HEK293T (cell line): ENCODE data around the gene MLLT10.

Experiments
- CTCF ChIA-PET: fragments of 350-600 bp; formaldehyde crosslinking; extraction: SDS; loops from one replicate; lab custom pipeline; 2021; ENCODE audit warnings: antibody characterized with exemption, inconsistent platforms; lab: Yijun Ruan, JAX
- POLR2A ChIA-PET: fragments of 350-600 bp; formaldehyde crosslinking; extraction: SDS; loops from one replicate; lab custom pipeline; 2020; ENCODE audit warnings: antibody characterized with exemption, inconsistent platforms; lab: Yijun Ruan, JAX
- DNase-seq: peaks from one replicate; pipeline ENCODE4 v3.0.0; 2012; ENCODE audit warnings: mixed read lengths; ENCODE audit errors: extremely low spot score
- ARNT ChIP-seq: fragments of 450-650 bp; IDR thresholded peaks from 2 replicates; pipeline ENCODE4 v1.6.1; 2017; ENCODE audit warnings: mild to moderate bottlenecking
- BHLHE40 ChIP-seq: fragments of 450-650 bp; IDR thresholded peaks from 2 replicates; pipeline ENCODE4 v1.6.1; 2016; ENCODE audit warnings: mild to moderate bottlenecking, moderate library complexity, borderline replicate concordance
- CTBP1 ChIP-seq: fragments of 450-650 bp; IDR thresholded peaks from 2 replicates; pipeline ENCODE4 v1.6.1; 2016; ENCODE audit warnings: borderline replicate concordance
- ELF4 ChIP-seq: fragments of 450-650 bp; IDR thresholded peaks from 2 replicates; pipeline ENCODE4 v1.6.1; 2017; ENCODE audit warnings: antibody characterized with exemption
- FOXA1 ChIP-seq: fragments of 450-650 bp; IDR thresholded peaks from 2 replicates; pipeline ENCODE4 v1.6.1; 2016; ENCODE audit warnings: mild to moderate bottlenecking
- FOXK2 ChIP-seq: fragments of 450-650 bp; IDR thresholded peaks from 2 replicates; pipeline ENCODE4 v1.6.1; 2016; ENCODE audit warnings: mild to moderate bottlenecking
- FOXM1 ChIP-seq: fragments of 450-650 bp; IDR thresholded peaks from 2 replicates; pipeline ENCODE4 v1.6.1; 2017; ENCODE audit warnings: mild to moderate bottlenecking, borderline replicate concordance
- HDGF ChIP-seq: fragments of 450-650 bp; IDR thresholded peaks from 2 replicates; pipeline ENCODE4 v1.6.1; 2017; ENCODE audit warnings: antibody characterized with exemption, borderline replicate concordance
- L3MBTL2 ChIP-seq: fragments of 450-650 bp; conservative IDR thresholded peaks from 2 replicates; pipeline ENCODE4 v1.6.1; 2016; ENCODE audit warnings: mild to moderate bottlenecking
- LEF1 ChIP-seq: fragments of 450-650 bp; IDR thresholded peaks from 2 replicates; pipeline ENCODE4 v1.6.1; 2017; ENCODE audit warnings: mild to moderate bottlenecking, borderline replicate concordance
- NFRKB ChIP-seq: fragments of 450-650 bp; IDR thresholded peaks from 2 replicates; pipeline ENCODE4 v1.6.1; 2016; ENCODE audit warnings: mild to moderate bottlenecking, moderate library complexity
- SP1 ChIP-seq: fragments of 450-650 bp; IDR thresholded peaks from 2 replicates; pipeline ENCODE4 v1.6.1; 2017
- SUZ12 ChIP-seq: fragments of 450-650 bp; IDR thresholded peaks from 2 replicates; pipeline ENCODE4 v1.6.1; 2016; ENCODE audit warnings: mild to moderate bottlenecking
- TARDBP ChIP-seq: fragments of 450-650 bp; IDR thresholded peaks from 2 replicates; pipeline ENCODE4 v1.6.1; 2016
- ZNF384 ChIP-seq: fragments of 450-650 bp; IDR thresholded peaks from 2 replicates; pipeline ENCODE4 v1.6.1; 2016
- TF ChIP-seq, protein P1 (sequence below): fragments of 450-650 bp; IDR thresholded peaks from 2 replicates; pipeline ENCODE4 v1.6.1; 2016

The MLLT10 gene

DNA sequence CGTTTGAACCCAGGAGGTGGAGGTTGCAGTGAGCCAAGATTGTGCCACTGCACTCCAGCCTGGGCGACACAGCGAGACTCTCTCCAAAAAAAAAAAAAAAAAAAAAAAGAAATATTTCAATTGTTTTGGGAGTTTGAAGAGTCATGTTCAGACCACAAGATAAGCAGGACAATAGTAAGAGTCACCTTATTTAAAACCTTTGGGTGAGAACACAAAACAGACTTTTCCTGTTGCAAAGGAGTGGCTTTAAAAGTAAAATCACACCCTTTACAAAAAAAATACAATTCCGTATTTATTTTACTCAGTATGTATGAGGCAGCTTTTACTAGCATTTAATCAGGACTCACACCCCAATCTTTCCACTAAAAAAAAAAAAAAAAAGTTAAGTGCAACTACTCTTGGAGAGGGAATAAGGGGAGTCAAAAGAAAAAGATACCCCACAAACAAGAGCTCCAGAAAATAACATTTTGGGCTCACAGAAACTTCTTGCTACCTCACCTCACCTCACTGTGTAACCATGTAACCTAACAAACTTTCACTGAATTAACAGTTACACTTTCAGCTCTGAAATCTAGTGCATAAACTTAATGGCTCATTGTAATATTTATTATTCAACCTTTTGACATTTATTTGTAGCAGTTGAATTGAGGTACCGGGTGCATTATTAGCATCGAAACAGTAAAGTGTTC, 19.8 kb upstream of the MLLT10 start:
- no peak for TF ChIP-seq FOXK2
- no peak for TF ChIP-seq ARNT
- no peak for TF ChIP-seq SP1
- no peak for TF ChIP-seq TARDBP
- no peak for TF ChIP-seq L3MBTL2
- TF ChIP-seq, protein P1, sequence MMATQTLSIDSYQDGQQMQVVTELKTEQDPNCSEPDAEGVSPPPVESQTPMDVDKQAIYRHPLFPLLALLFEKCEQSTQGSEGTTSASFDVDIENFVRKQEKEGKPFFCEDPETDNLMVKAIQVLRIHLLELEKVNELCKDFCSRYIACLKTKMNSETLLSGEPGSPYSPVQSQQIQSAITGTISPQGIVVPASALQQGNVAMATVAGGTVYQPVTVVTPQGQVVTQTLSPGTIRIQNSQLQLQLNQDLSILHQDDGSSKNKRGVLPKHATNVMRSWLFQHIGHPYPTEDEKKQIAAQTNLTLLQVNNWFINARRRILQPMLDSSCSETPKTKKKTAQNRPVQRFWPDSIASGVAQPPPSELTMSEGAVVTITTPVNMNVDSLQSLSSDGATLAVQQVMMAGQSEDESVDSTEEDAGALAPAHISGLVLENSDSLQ: no peak
- TF ChIP-seq SUZ12: no peak
- no peak for TF ChIP-seq LEF1
- no peak for TF ChIP-seq NFRKB
- no peak for TF ChIP-seq CTBP1
- TF ChIP-seq FOXA1: no peak
- TF ChIP-seq ZNF384: no peak
- TF ChIP-seq FOXM1: no peak
- no peak for TF ChIP-seq ELF4
- no peak for TF ChIP-seq BHLHE40
- DNase-seq: no peak
- ChIA-PET POLR2A (interaction anchor here (1.1 to 4.2 kb wide), 4 partner anchors 9 to 18 kb away, joined by 3 to 49 read pairs (median 18); partner anchors contain the start of gene SKIDA1), CTCF (interaction anchor here (0.9 kb wide), 1 partner anchor 218 kb away, joined by 3 read pairs; no protein-coding TSS in a partner anchor)

DNA sequence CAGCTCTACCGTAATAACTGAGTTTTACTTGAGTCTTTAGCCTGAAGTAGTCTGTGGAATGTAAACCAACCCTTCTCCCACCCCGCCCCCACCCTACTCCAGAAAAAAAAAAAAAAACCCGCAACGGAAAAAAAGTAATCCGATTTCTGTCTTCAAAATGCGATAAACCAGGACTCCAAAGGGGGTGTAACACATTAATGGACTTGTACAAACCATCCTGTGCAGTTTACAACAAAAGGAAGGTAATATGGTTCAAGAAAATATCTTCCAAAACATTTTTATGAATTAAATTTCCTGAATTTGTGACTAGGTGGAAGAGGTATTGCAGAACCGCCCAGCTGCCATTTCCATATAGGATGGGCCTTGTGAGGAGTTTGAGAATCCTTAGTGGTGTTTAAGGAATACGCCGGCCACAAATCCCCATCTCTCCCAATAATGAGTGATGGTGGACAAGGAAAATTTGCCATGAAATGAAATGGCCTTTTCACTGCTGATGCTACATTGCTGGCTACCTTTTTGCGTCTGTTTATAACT, 19.1 kb upstream of the MLLT10 start:
- TF ChIP-seq ZNF384 (peak; percentile 93), L3MBTL2 (no peak)
- no peak for DNase-seq
- ChIA-PET CTCF (interaction anchor here (0.6 to 0.9 kb wide), 2 partner anchors 19 to 217 kb away, joined by 3 to 4 read pairs; no protein-coding TSS in a partner anchor), POLR2A (interaction anchor here (1.1 to 4.2 kb wide), 5 partner anchors 9 to 18 kb away, joined by 3 to 49 read pairs (median 8); partner anchors contain the start of gene SKIDA1)

DNA sequence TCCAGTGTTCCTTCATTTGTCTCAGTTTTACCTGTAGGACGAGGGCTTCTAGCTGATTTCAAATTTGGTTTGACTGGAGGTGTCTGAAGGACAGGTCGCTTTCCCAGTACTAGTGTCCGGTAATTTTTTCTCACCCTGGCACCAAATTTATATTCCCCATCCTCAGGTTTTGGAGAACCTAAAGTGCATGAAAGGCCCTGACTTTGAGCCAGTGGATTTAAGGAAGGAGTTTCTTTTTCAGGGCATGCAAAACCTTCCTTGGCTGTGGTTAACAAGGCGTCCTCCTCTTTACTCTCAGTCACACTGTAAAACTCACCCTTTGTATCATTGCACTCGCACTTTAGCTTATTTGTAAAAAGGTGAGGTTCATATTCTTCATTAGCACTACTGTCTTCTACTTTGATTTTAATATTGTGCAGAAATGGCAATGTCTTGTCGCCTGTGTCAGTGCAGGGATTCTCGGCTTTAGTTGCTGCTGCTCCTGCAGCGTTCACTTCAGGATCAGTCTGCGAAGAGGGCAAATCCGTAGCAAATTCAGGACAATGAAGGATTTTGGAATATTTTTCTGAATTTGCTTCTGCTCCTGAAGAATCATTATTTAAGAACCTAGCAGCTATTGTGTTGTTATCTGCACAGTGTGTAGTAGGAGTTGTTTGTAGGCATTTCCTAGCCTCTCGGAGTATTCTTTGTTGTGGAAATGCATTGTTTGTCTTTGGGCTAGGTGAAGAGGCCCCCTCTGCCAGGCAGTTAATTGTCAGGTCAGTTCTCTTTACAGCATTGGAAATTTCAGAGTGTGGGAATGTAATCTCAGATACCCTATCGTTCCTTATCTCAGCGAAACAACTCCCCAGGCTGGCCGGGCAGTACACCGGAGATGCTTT, 18.4 kb upstream of the MLLT10 start:
- TF ChIP-seq SP1 (no peak), ELF4 (no peak), ZNF384 (no peak), FOXM1 (no peak), SUZ12 (no peak)
- DNase-seq: no peak
- ChIA-PET POLR2A (interaction anchor here (0.8 to 4.2 kb wide), 8 partner anchors 9 to 209 kb away, joined by 3 to 49 read pairs (median 5); partner anchors contain the start of gene SKIDA1), CTCF (interaction anchor here (0.5 to 0.9 kb wide), 3 partner anchors 20 to 442 kb away, joined by 3 to 8 read pairs (median 4); no protein-coding TSS in a partner anchor)

DNA sequence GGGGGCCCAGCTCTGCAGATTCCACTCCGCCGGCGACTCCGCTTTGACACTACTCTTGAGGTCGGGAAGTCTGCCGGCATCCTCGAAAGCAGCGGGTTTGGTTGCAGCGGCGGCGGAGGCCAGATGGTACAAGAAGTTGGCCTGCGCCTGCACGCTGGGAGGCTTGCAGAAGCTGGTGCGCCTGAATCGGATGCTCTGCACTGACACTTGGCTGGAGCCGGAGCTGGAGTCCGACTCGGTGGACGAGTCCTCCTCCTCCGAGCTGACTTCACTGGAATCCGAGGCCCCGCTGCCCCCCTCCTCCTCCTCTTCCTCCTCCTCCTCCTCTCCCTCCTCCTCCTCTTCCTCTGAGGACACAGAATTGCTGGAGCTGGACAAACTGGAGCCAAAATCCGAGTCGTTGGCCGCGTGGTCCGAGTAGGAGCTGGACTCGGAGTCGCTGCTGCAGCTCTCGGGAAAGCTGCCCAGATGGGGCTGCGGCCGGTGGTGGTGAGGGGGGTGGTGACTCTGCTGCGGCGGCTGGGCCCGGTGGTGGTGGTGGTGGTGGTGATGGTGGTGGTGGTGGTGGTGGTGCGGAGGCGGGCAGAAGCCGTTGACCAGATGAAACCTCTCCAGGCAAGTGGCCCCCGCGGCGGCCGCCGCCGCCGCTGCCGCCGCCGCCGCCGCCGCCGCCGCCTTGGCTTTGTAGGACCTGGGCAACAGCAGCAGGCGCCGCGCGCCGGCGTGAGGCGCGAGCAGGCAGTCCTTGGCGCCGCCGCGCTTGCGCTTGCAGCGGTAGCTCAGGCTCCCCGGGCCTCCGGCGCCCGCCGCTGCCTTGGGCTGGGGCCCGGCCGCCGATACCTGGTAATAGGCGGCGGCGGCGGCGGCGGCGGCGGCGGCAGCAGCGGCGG, 17.5 kb upstream of the MLLT10 start:
- DNase-seq: no peak
- peak; percentile 27; the same call in 1 of the 2 replicates for TF ChIP-seq L3MBTL2
- no peak for TF ChIP-seq LEF1
- CTCF ChIA-PET: no interaction called here
- POLR2A ChIA-PET: interaction anchor here (0.8 to 4.2 kb wide), 8 partner anchors 8 to 208 kb away, joined by 3 to 49 read pairs (median 5); partner anchors contain the start of gene SKIDA1

DNA sequence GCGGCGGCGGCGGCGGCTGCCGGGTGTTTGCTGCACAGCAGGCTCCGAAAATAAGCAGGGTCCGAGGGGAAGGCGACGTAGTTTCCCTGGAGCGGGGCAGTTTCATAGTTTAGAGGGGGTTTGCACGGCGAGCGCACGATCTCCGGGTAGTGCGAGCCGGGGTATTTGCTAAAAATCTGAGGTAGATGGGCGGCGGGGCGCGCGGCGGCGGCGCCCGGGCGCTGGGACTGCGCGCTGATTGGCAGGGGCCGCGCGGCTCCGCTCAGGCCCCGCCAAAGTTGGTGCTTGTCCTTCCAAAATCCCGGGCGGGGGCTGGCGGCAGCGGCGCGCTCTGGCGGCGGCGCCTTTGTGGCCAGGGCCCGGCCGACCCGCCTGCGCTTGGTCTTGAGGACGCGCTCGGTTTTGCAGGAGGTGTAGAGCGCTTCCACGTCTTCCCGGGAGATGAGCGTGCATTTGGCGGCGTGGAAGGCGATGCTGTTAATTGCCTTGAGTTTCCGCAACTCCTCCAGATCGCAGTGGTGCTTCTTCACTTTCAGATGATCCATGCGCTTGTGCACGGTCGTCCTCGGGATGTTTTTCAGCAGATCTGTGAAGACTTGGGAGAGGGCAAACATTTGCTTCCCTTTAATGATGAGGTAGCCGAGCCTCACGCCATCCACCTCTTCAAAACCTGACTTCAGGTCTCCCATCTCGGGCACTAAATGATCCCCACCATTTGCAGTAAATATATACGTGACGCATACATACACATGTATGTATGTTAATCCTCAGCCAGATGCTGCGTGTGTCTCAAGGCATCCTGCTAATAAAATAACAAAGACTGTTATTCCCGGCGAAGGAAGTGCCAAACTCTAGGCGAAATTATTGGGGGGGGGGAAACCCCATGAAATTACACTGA, 16.6 kb upstream of the MLLT10 start:
- ChIA-PET CTCF (interaction anchor here (1.2 kb wide), 2 partner anchors 12 to 21 kb away, joined by 3 to 5 read pairs; no protein-coding TSS in a partner anchor), POLR2A (interaction anchor here (0.8 to 4.2 kb wide), 11 partner anchors 7 to 21 kb away, joined by 3 to 49 read pairs (median 10); partner anchors contain the start of genes MLLT10 and SKIDA1)
- peak; percentile 63 for DNase-seq
- TF ChIP-seq NFRKB: no peak
- no peak for TF ChIP-seq SUZ12
- no peak for TF ChIP-seq FOXM1
- TF ChIP-seq ELF4: no peak
- TF ChIP-seq, protein P1: peak; percentile 79
- TF ChIP-seq CTBP1: peak; percentile 58; the same call in 1 of the 2 replicates
- no peak for TF ChIP-seq ZNF384
- no peak for TF ChIP-seq FOXK2
- TF ChIP-seq TARDBP: no peak
- TF ChIP-seq SP1: no peak
- TF ChIP-seq L3MBTL2: peak; percentile 21; the same call in 1 of the 2 replicates
- no peak for TF ChIP-seq LEF1
- no peak for TF ChIP-seq HDGF
- TF ChIP-seq BHLHE40: no peak
